ENCODE measurements around the gene MDGA2.

DNA sequence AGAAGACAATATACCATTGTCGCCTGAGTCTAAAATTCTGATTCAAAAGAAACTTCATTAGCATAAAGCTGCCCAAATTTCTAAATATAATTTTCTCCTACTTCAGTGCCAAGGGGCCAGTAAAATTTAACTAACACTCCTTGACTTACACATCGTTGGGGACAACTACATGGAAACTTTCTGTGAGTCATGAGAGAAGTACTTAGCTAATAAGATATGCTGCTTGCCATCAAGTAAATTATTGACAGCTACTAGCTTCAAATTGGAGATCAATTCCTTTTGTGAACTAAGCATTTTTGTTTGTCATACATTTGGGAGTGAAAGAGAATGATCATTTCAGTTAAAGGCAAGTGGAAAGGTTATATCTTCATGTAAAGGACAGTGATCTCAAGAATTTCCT, 373.3 kb downstream of the MDGA2 start:
- TF ChIP-seq, protein P1, sequence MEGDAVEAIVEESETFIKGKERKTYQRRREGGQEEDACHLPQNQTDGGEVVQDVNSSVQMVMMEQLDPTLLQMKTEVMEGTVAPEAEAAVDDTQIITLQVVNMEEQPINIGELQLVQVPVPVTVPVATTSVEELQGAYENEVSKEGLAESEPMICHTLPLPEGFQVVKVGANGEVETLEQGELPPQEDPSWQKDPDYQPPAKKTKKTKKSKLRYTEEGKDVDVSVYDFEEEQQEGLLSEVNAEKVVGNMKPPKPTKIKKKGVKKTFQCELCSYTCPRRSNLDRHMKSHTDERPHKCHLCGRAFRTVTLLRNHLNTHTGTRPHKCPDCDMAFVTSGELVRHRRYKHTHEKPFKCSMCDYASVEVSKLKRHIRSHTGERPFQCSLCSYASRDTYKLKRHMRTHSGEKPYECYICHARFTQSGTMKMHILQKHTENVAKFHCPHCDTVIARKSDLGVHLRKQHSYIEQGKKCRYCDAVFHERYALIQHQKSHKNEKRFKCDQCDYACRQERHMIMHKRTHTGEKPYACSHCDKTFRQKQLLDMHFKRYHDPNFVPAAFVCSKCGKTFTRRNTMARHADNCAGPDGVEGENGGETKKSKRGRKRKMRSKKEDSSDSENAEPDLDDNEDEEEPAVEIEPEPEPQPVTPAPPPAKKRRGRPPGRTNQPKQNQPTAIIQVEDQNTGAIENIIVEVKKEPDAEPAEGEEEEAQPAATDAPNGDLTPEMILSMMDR (conservative IDR thresholded peaks at IDR 0.05 in 1 of 2, IDR thresholded peaks at IDR 0.05 in 1 of 2; ENCODE audit: low read depth in 1 of 2, low read length in 2 of 2): no peak
- no peak for TF ChIP-seq EZH2 (IDR thresholded peaks at IDR 0.05; ENCODE audit: low read length, missing control alignments)
